NCI-H146 treated with DMSO at 0.1 percent for 48 hours (cell line): ENCODE results near the gene B4GALT5.
"Not testable (repeated sequence)": the region's sequence is repeated elsewhere in the genome, so short reads cannot be mapped to it uniquely, and the experiment has no call there.

Experiments
- DNase-seq: peaks from one replicate; lab custom pipeline; 2025; ENCODE audit not compliant: unreplicated experiment; lab: John Stamatoyannopoulos, UW

B4GALT5 gene

DNA sequence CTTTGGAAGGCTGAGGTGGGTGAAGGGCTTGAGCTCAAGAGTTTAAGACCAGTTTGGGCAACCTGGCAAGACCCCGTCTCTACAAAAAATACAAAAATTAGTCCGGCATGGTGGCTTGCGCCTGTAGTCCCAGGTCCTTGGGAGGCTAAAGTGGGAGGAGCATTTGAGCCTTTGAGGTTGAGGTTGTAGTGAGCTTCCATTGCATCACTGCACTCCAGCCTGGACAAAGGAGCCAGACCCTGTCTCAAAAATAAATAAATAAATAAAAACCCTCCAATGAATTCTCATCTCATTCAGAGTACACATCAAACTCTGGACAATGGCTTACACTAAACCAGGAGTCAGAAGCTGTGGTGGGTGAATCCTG is 31.8 kb downstream of the B4GALT5 start:
- no peak for DNase-seq

GRCh38 chr20:49680484-49680883 is 33.2 kb downstream of the B4GALT5 start:
- DNase-seq: no peak

DNA sequence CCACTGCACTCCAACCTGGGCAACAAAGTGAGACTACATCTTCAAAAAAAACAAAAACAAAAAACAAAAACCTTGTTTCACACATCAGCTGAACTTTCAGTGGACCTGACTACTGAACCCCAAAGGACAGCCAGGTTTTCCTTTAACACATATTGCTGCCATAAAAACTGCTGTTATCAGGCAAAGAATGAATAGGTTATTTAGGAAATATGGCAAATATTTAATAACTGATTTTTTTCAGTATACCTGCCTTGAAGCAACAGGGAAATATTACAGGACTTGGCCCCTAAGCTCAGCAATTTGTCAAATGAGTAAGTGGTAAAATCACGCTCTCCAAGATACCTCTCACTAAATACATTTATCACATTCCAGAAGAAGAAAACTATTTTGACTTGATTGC is 34.0 kb downstream of the B4GALT5 start:
- DNase-seq: no peak

DNA sequence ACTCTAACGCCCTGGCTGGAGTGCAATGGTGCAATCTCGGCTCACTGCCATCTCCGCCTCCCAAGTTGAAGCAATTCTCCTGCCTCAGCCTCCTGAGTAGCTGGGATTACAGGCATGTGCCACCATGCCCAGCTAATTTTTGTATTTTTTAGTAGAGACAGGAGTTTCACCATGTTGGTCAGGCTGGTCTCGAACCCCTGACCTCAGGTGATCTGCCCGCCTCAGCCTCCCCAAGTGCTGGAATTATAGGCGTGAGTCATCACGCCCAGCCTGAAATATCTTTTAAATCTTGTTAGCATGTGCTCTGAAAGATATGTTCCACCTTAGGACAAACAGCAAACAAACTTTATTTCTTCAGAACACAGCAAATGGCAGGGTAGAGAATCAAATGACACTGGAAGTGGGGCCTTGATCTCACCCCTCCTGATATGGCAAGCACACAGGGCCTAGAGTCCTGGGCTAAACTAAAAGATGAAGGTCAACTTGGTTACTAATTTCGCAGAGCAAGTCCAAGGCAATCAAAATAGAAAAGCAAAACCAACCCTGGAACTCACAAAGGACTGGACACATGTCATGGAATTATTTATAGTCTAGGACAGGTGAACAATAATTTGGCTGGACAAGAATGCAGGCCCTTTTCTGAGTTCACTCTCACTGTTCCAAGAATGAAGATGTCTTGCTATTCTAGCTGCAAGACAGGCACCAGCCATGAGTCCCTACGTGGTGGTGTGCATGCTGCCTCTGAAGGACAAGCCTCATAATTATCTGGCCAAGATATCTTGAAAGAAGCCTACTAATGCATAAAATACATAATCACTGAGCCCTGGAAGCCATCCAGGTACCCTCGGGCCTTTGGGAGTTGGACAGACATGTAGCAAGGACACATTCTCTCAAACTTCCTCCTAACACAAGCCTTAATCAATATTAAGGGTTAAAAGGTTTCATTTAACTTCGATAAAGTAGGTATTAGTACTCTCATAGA is 35.6 kb downstream of the B4GALT5 start:
- no peak for DNase-seq

GRCh38 chr20:49676581-49677291 is 36.9 kb downstream of the B4GALT5 start:
- DNase-seq: no peak

DNA sequence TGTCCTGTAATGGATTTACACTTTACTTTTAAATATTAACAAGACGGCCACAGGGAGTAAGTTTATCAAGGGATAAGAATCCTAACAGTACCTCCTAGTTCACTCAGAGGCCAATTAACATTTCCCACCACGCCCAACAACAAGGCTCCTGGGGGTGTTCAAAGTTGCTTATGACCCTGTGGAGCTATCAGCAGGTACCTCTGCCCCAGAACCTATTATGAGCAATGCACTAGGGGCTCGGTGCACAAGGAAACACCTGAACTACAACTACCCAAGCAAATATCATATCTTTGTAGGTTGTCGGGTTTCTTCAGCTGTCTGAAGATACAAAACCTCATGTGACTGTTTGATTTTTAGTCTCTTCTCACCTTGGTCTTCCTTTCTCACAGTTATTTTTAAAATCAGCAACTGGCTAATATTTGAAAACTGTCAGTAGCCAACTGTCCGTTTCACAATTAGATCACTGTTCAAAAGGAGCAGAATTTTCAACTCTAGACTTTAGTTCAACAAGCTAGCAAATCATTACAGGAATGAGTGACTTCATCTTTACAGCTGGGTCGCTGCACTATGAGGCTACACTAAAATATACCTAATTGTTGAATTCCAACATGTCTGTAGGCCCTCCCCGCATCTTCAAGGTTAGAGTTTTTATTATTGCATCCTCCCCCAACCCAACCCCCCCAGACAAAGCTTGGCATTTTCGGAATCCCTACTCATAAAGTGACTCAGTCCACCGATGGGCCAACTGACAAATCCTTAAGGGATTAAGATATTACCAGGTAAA is 38.1 kb downstream of the B4GALT5 start:
- DNase-seq: no peak

GRCh38 chr20:49674383-49675352 is 39.0 kb downstream of the B4GALT5 start:
- no peak for DNase-seq

- no peak for DNase-seq
These were observed 41.5 kb downstream of the B4GALT5 start for GRCh38 chr20:49672096-49672664.

GRCh38 chr20:49671433-49671832 is 42.2 kb downstream of the B4GALT5 start:
- DNase-seq: no peak

GRCh38 chr20:49669601-49670189 is 44.0 kb downstream of the B4GALT5 start:
- DNase-seq: no peak

DNA sequence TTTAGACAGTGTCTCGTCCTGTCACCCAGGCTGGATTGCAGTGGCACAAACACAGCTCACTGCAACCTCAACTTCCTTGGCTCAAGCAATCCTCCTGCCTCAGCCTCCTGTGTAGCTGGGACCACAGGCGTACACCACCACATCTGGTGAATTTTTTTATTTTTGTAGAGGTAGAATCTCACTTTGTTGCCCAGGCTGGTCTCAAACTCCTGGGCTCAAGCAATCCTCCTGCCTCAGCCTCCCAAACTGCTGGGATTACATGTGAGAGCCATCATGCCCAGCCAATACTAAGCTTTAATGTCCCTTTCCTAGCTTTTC is 44.8 kb downstream of the B4GALT5 start:
- DNase-seq: not testable (repeated sequence)

DNA sequence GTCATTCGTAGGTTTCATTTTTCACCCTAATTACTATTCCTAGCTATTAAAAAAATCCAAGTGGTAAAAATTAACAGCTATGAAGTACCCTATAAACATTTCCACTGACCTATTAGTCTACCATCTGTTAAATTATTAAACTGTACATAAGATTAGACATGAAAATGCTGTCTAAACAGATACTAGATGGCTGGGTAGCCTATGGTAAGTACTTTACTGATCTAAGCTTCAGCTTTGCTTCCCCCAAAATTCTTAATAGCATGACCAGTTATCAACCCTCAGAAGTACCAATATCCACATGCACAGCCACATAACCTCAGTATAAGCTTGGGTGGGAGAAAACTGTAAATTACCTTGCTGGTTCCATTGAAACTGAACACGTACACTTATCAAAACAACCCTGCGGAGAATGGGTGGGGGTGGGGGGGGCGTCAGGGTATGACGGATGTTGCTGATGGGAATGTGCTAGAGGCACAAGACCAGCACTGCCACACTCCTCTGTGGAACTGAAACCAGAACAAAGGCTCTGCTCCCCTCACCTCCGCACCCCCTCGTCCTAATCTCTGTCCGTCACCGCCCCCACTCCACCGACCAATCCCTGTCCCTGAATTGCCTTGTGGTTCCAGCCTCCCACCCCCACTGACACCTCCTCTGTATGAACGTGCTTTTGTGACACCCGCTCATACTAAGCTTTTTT is 45.3 kb downstream of the B4GALT5 start:
- DNase-seq: no peak

GRCh38 chr20:49666911-49667310 is 46.8 kb downstream of the B4GALT5 start:
- DNase-seq: no peak

GRCh38 chr20:49665796-49666195 is 47.9 kb downstream of the B4GALT5 start:
- DNase-seq: no peak

DNA sequence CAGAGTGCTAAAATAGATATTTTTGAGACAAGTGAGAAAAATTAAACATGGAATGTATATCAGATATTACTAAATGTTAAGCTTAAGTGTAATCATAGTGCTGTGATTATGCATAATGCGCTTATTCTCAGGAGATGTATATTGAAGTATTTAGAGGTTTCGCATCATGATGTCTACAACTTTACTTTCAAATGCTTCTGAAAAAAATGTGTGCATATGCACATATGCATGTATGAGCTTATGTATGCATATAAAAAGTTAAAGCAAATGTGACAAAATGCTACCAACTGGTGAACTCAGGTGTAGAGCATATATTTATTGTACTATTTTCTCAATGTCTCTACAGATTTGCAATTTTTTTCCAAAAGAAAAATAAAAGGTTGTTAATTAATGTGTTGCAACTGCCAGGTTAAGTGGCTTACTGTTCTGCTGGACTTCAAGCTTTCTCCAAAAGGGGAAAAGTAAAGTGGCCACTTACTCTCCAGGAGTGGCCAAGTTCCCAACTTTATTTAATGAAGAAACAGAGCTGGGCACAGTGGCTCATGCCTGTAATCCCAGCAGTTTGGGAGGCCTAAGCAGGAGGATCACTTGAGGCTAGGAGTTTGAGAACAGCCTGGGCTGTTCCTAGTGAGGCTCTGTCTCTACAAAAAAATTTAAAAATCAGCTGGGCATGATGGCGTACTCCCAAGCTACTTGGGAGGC is 48.9 kb downstream of the B4GALT5 start:
- no peak for DNase-seq

GRCh38 chr20:49663112-49663511 is 50.6 kb downstream of the B4GALT5 start:
- DNase-seq: no peak

GRCh38 chr20:49661560-49662329 is 51.9 kb downstream of the B4GALT5 start:
- DNase-seq: no peak

GRCh38 chr20:49660912-49661311 is 52.8 kb downstream of the B4GALT5 start:
- no peak for DNase-seq
